Osteocyte (in vitro differentiated cells): Measurements from ENCODE around the gene DYNLT5. TPM values are rescaled to one million over a fixed set of nuclear protein-coding genes. Genes with fewer than 3 reads are reported as not detected.

Experiments used
- DNase-seq: peaks from one replicate; pipeline ENCODE4 v3.0.0; 2021; ENCODE audit warnings: mixed read lengths; ENCODE audit not compliant: unreplicated experiment; ENCODE audit errors: extremely low spot score
- H3K27ac Mint-ChIP-seq: one replicate; pipeline ENCODE4 v1.8.0; 2021; ENCODE audit warnings: mild to moderate bottlenecking, mixed read lengths; ENCODE audit not compliant: unreplicated experiment
- H3K27me3 Mint-ChIP-seq: one replicate; pipeline ENCODE4 v1.8.0; 2021; ENCODE audit warnings: mixed read lengths; ENCODE audit not compliant: unreplicated experiment
- H3K36me3 Mint-ChIP-seq: one replicate; pipeline ENCODE4 v1.8.0; 2021; ENCODE audit warnings: mixed read lengths; ENCODE audit not compliant: unreplicated experiment
- H3K4me1 Mint-ChIP-seq: one replicate; pipeline ENCODE4 v1.8.0; 2021; ENCODE audit warnings: mixed read lengths; ENCODE audit not compliant: unreplicated experiment
- H3K4me3 Mint-ChIP-seq: one replicate; pipeline ENCODE4 v1.8.0; 2021; ENCODE audit warnings: mild to moderate bottlenecking, moderate library complexity, mixed read lengths; ENCODE audit not compliant: unreplicated experiment
- H3K9me3 Mint-ChIP-seq: one replicate; pipeline ENCODE4 v1.8.0; 2021; ENCODE audit warnings: mixed read lengths; ENCODE audit not compliant: unreplicated experiment
- CTCF ChIP-seq: fragments of 200-600 bp; sonication (generic); IDR thresholded peaks from 2 replicates; pipeline ENCODE4 v1.5.0; 2021; ENCODE audit warnings: antibody characterized with exemption, mild to moderate bottlenecking, moderate library complexity
- long read RNA-seq: library from polyadenylated mRNA; unstranded; transcript quantifications from one replicate; pipeline ENCODE4 v2.0.0, GENCODE V29; 2021
- total RNA-seq: library from RNA; stranded (reverse); gene quantifications from 2 replicates; pipeline ENCODE4 v1.2.1, GENCODE V29; 2021

The DYNLT5 gene
- total RNA-seq, result 0.18 and 0.35 TPM in 2 replicates
- long read RNA-seq, partial matches to known transcripts, result 0 of 1 reads
- long read RNA-seq, other reads (novel, unspliced or antisense), result 0 of 1 reads

- Mint-ChIP-seq H3K36me3 (no peaks in the 10 kb centered on the region), H3K27me3 (no peaks in the 10 kb centered on the region), H3K4me3 (peak within 1 kb of the TSS; percentile 53), H3K9me3 (no peaks in the 10 kb centered on the region), H3K27ac (peak within 1 kb of the TSS; percentile 29), H3K4me1 (peaks cover 31% of the 10 kb centered on the region)
- DNase-seq, result peak; percentile 86
- no peak for TF ChIP-seq CTCF
Observed at GRCh38 chr1:66752000-66752592, at the start of gene DYNLT5. TSS of gene DYNLT5 (plus strand) at chr1:66752459. CDS start at chr1:66754659, 2,200 bp downstream.

- no peaks in the 10 kb centered on the region for H3K27me3 Mint-ChIP-seq
Observed at GRCh38 chr1:66704177-66704875, 47.9 kb upstream of the DYNLT5 start.

GRCh38 chr1:66705110-66705509, 47.1 kb upstream of the DYNLT5 start:
- Mint-ChIP-seq H3K27me3 (no peaks in the 10 kb centered on the region), H3K9me3 (no peaks in the 10 kb centered on the region), H3K36me3 (peaks cover 7% of the 10 kb centered on the region), H3K4me1 (peaks cover 33% of the 10 kb centered on the region), H3K4me3 (no peak overlapping the region), H3K27ac (peak overlapping the region; percentile 90)
- no peak for DNase-seq
- TF ChIP-seq CTCF, result no peak

More at GRCh38 chr1:66704177-66704875, 47.9 kb upstream of the DYNLT5 start:
- Mint-ChIP-seq H3K9me3 (no peaks in the 10 kb centered on the region), H3K36me3 (peaks cover 9% of the 10 kb centered on the region), H3K4me1 (peaks cover 33% of the 10 kb centered on the region), H3K4me3 (no peak overlapping the region), H3K27ac (peak overlapping the region; percentile 90)
- TF ChIP-seq CTCF, result no peak
- no peak for DNase-seq

- Mint-ChIP-seq H3K27ac (peak overlapping the region; percentile 2), H3K9me3 (no peaks in the 10 kb centered on the region)
- peak; percentile 45 for TF ChIP-seq CTCF
Observed at GRCh38 chr1:66711420-66711819, 40.8 kb upstream of the DYNLT5 start.

GRCh38 chr1:66712839-66713238, 39.4 kb upstream of the DYNLT5 start:
- TF ChIP-seq CTCF, result no peak
- no peak overlapping the region for H3K27ac Mint-ChIP-seq
- H3K4me3 Mint-ChIP-seq, result no peak overlapping the region
- H3K27me3 Mint-ChIP-seq, result no peaks in the 10 kb centered on the region
- H3K4me1 Mint-ChIP-seq, result peaks cover 14% of the 10 kb centered on the region
- DNase-seq, result no peak
- H3K9me3 Mint-ChIP-seq, result no peaks in the 10 kb centered on the region
- H3K36me3 Mint-ChIP-seq, result peaks cover 3% of the 10 kb centered on the region

More at GRCh38 chr1:66711420-66711819, 40.8 kb upstream of the DYNLT5 start:
- Mint-ChIP-seq H3K36me3 (no peaks in the 10 kb centered on the region), H3K27me3 (no peaks in the 10 kb centered on the region), H3K4me1 (peaks cover 16% of the 10 kb centered on the region), H3K4me3 (no peak overlapping the region)
- no peak for DNase-seq
